SK-N-SH treated with all-trans-retinoic acid at 6 μM for 48 hours (cell line): ENCODE data around the gene PDLIM4.

ENCODE experiments used
- ATAC-seq: fragments of 200-7000 bp; cut with Tn5 transposase; 3 replicates; pipeline ENCODE4 v1.9.1; 2020; ENCODE audit warnings: mild to moderate bottlenecking, moderate library complexity
- ARNTL ChIP-seq: fragments of 450-650 bp; formaldehyde crosslinking; IDR thresholded peaks from 2 replicates; pipeline ENCODE4 v1.5.0; 2020; ENCODE audit warnings: low read depth, mild to moderate bottlenecking, moderate library complexity, borderline replicate concordance
- CREB5 ChIP-seq: fragments of 250-450 bp; sonication (Bioruptor Pico); IDR thresholded peaks from 2 replicates; pipeline ENCODE4 v1.5.1; 2020; ENCODE audit warnings: low read depth, mild to moderate bottlenecking, moderate library complexity
- CSDC2 ChIP-seq: fragments of 250-450 bp; sonication (Bioruptor Pico); IDR thresholded peaks from 2 replicates; pipeline ENCODE4 v1.5.0; 2020; ENCODE audit warnings: mild to moderate bottlenecking, moderate library complexity
- CSRNP3 ChIP-seq: fragments of 250-450 bp; sonication (Bioruptor Pico); IDR thresholded peaks from 2 replicates; pipeline ENCODE4 v1.5.1; 2021; ENCODE audit warnings: mild to moderate bottlenecking, moderate library complexity
- ESRRG ChIP-seq: fragments of 250-450 bp; sonication (Bioruptor Pico); IDR thresholded peaks from 2 replicates; pipeline ENCODE4 v1.6.1; 2021; ENCODE audit warnings: mild to moderate bottlenecking
- GLIS3 ChIP-seq: fragments of 250-450 bp; sonication (Bioruptor Pico); IDR thresholded peaks from 2 replicates; pipeline ENCODE4 v1.5.0; 2020; ENCODE audit warnings: mild to moderate bottlenecking, moderate library complexity
- ISL1 ChIP-seq: fragments of 250-450 bp; sonication (Bioruptor Pico); IDR thresholded peaks from 2 replicates; pipeline ENCODE4 v2.1.2; 2022; ENCODE audit warnings: mild to moderate bottlenecking, moderate library complexity
- PATZ1 ChIP-seq: fragments of 250-450 bp; sonication (Bioruptor Pico); IDR thresholded peaks from 2 replicates; pipeline ENCODE4 v1.8.0; 2020; ENCODE audit warnings: mild to moderate bottlenecking, moderate library complexity, borderline replicate concordance
- POU6F1 ChIP-seq: fragments of 250-450 bp; sonication (Bioruptor Pico); IDR thresholded peaks from 2 replicates; pipeline ENCODE4 v1.8.0; 2021; ENCODE audit warnings: low read depth, mild to moderate bottlenecking, moderate library complexity, borderline replicate concordance
- PPARA ChIP-seq: fragments of 250-450 bp; sonication (Bioruptor Pico); IDR thresholded peaks from 2 replicates; pipeline ENCODE4 v1.5.0; 2020; ENCODE audit warnings: mild to moderate bottlenecking, borderline replicate concordance
- RARB ChIP-seq: fragments of 250-450 bp; sonication (Bioruptor Pico); IDR thresholded peaks from 2 replicates; pipeline ENCODE4 v1.8.0; 2021; ENCODE audit warnings: mild to moderate bottlenecking, moderate library complexity
- SNAI2 ChIP-seq: fragments of 250-450 bp; sonication (Bioruptor Pico); IDR thresholded peaks from 2 replicates; pipeline ENCODE4 v1.5.0; 2020; ENCODE audit warnings: mild to moderate bottlenecking, moderate library complexity
- TCF4 ChIP-seq: fragments of 250-450 bp; sonication (Bioruptor Pico); IDR thresholded peaks from 2 replicates; pipeline ENCODE4 v1.8.0; 2021; ENCODE audit warnings: mild to moderate bottlenecking, moderate library complexity, borderline replicate concordance
- TOX ChIP-seq: fragments of 250-450 bp; sonication (Bioruptor Pico); IDR thresholded peaks from 2 replicates; pipeline ENCODE4 v1.8.0; 2021; ENCODE audit warnings: mild to moderate bottlenecking, moderate library complexity, borderline replicate concordance
- ZC3H10 ChIP-seq: fragments of 250-450 bp; sonication (Bioruptor Pico); IDR thresholded peaks from 2 replicates; pipeline ENCODE4 v1.5.1; 2021; ENCODE audit warnings: mild to moderate bottlenecking, moderate library complexity
- ZFP3 ChIP-seq: fragments of 250-450 bp; sonication (Bioruptor Pico); IDR thresholded peaks from 2 replicates; pipeline ENCODE4 v1.5.0; 2020; ENCODE audit warnings: mild to moderate bottlenecking, moderate library complexity
- ZFP30 ChIP-seq: fragments of 450-650 bp; formaldehyde crosslinking; IDR thresholded peaks from 2 replicates; pipeline ENCODE4 v1.5.0; 2022; ENCODE audit warnings: mild to moderate bottlenecking, moderate library complexity
- ZNF565 ChIP-seq: fragments of 450-650 bp; formaldehyde crosslinking; conservative IDR thresholded peaks from 2 replicates; pipeline ENCODE4 v1.5.0; 2020; ENCODE audit warnings: low read depth, mild to moderate bottlenecking, moderate library complexity
- ZNF8 ChIP-seq: fragments of 450-650 bp; formaldehyde crosslinking; IDR thresholded peaks from 2 replicates; pipeline ENCODE4 v1.5.0; 2020; ENCODE audit warnings: mild to moderate bottlenecking, moderate library complexity

PDLIM4 gene

GRCh38 chr5:132227235-132227484 is 30.3 kb upstream of the PDLIM4 start (continued):
- TF ChIP-seq PATZ1 (no peak), ZNF8 (CRISPR knock-in tag) (no peak), ZFP3 (no peak), GLIS3 (CRISPR knock-in tag) (no peak), SNAI2 (CRISPR knock-in tag) (no peak), CREB5 (CRISPR knock-in tag) (no peak)

- ATAC-seq, result peak; percentile 91
Measured at GRCh38 chr5:132227485-132228240, 29.8 kb upstream of the PDLIM4 start, which contains the start of gene P4HA2. P4HA2 (minus strand) TSS chr5:132227853; CDS start chr5:132218626, 9,227 bp downstream.

GRCh38 chr5:132228241-132229035 is 29.1 kb upstream of the PDLIM4 start:
- ATAC-seq, result no peak
- TF ChIP-seq PATZ1 (peak; percentile 39; the same call in 1 of the 2 replicates), CSRNP3 (no peak)
- TF ChIP-seq, all 23 proteins: peak for 1

More at GRCh38 chr5:132227485-132228240, 29.8 kb upstream of the PDLIM4 start, which contains the start of gene P4HA2:
- TF ChIP-seq ZNF8 (CRISPR knock-in tag) (no peak), ARNTL (CRISPR knock-in tag) (no peak), POU6F1 (no peak), ZC3H10 (CRISPR knock-in tag) (no peak), ZNF565 (CRISPR knock-in tag) (no peak)

GRCh38 chr5:132229236-132229635 is 28.3 kb upstream of the PDLIM4 start:
- ATAC-seq, result no peak

More at GRCh38 chr5:132229236-132229635, 28.3 kb upstream of the PDLIM4 start:
- no peak for TF ChIP-seq ZFP30
- no peak for TF ChIP-seq ZNF8 (CRISPR knock-in tag)
- no peak for TF ChIP-seq TOX (CRISPR knock-in tag)
- no peak for TF ChIP-seq TCF4
- TF ChIP-seq CREB5 (CRISPR knock-in tag), result no peak
- TF ChIP-seq ARNTL (CRISPR knock-in tag), result no peak
- TF ChIP-seq ZC3H10 (CRISPR knock-in tag), result no peak
- no peak for TF ChIP-seq CSDC2 (CRISPR knock-in tag)
- TF ChIP-seq ESRRG (CRISPR knock-in tag), result no peak
- TF ChIP-seq PPARA (CRISPR knock-in tag), result no peak
- TF ChIP-seq ZNF565 (CRISPR knock-in tag), result no peak
- TF ChIP-seq RARB (CRISPR knock-in tag), result no peak
- no peak for TF ChIP-seq ISL1 (CRISPR knock-in tag)
